GM12891 (cell line): Measurements from ENCODE around the gene LRIG3.

ENCODE experiments used
- POLR2A ChIP-seq: IDR thresholded peaks from 2 replicates; pipeline ENCODE4 v1.6.1; 2011; ENCODE audit warnings: low read depth, low read length, control low read depth
- POLR2AphosphoS5 ChIP-seq: IDR thresholded peaks from 2 replicates; pipeline ENCODE4 v1.6.1; 2011; ENCODE audit warnings: low read depth, low read length, control low read depth
- POU2F2 ChIP-seq: IDR thresholded peaks from 2 replicates; pipeline ENCODE4 v1.6.1; 2011; ENCODE audit warnings: low read depth, mild to moderate bottlenecking, control low read depth, low read length, moderate library complexity
- SPI1 ChIP-seq: IDR thresholded peaks from 2 replicates; pipeline ENCODE4 v1.6.1; 2011; ENCODE audit warnings: low read depth, low read length, control low read depth
- TAF1 ChIP-seq: IDR thresholded peaks from 2 replicates; pipeline ENCODE4 v1.6.1; 2011; ENCODE audit warnings: low read depth, low read length, control low read depth

GRCh38 chr12:58841058-58841798 is 79.1 kb downstream of the LRIG3 start:
- no peak for TF ChIP-seq POLR2A
- TF ChIP-seq TAF1, result no peak
- no peak for TF ChIP-seq POLR2AphosphoS5
- TF ChIP-seq POU2F2, result no peak
- TF ChIP-seq SPI1, result no peak
